Mucosa of stomach (tissue), 1 donor: ENCODE data around the gene HK1.
"Not testable (repeated sequence)": the region's sequence is repeated elsewhere in the genome, so short reads cannot be mapped to it uniquely, and the experiment has no call there.

Source experiments
- H3K27me3 ChIP-seq: one replicate; pipeline ENCODE4 v1.7.0; 2013; ENCODE audit warnings: mild to moderate bottlenecking, low read length; ENCODE audit not compliant: control insufficient read depth, insufficient read depth
- H3K36me3 ChIP-seq: one replicate; pipeline ENCODE4 v1.7.0; 2013; ENCODE audit warnings: low read length; ENCODE audit not compliant: control insufficient read depth, insufficient read depth
- H3K4me1 ChIP-seq: one replicate; pipeline ENCODE4 v1.7.0; 2013; ENCODE audit warnings: mild to moderate bottlenecking, low read length; ENCODE audit not compliant: control insufficient read depth, insufficient read depth
- H3K4me3 ChIP-seq: one replicate; pipeline ENCODE4 v1.7.0; 2013; ENCODE audit warnings: low read length
- H3K9ac ChIP-seq: one replicate; pipeline ENCODE4 v1.7.0; 2013; ENCODE audit warnings: mild to moderate bottlenecking, low read length, moderate library complexity
- H3K9me3 ChIP-seq: one replicate; pipeline ENCODE4 v1.7.0; 2013; ENCODE audit warnings: mild to moderate bottlenecking, low read length, moderate library complexity; ENCODE audit not compliant: control insufficient read depth
- donor health status: Pancreatic carcinoma.

The HK1 gene

DNA sequence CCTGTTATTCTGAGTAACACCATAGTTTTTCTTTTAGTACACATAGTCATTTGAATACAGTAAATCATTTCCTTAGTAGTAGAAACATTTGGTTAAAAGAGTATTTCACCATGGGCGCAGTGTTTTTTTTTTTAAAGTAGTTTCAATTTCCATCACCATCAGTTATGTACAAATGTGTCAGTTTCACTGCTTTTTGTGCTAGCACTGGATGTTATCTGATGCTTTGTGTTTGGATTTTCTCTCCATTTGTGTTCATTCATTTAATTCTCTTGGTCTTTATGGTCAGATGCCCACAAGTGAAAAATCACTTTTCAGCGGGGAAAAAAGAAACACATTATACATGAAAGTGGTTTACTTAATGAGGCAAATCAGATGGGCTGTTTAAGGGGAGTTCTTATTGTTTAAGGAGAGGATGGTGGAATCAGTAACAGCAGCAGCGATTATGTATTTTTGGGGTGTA is 16.0 kb upstream of the HK1 start:
- Histone ChIP-seq H3K9ac (no peak overlapping the region), H3K36me3 (no peaks in the 10 kb centered on the region), H3K4me3 (no peak overlapping the region), H3K4me1 (no peaks in the 10 kb centered on the region), H3K9me3 (no peaks in the 10 kb centered on the region), H3K27me3 (no peaks in the 10 kb centered on the region)

DNA sequence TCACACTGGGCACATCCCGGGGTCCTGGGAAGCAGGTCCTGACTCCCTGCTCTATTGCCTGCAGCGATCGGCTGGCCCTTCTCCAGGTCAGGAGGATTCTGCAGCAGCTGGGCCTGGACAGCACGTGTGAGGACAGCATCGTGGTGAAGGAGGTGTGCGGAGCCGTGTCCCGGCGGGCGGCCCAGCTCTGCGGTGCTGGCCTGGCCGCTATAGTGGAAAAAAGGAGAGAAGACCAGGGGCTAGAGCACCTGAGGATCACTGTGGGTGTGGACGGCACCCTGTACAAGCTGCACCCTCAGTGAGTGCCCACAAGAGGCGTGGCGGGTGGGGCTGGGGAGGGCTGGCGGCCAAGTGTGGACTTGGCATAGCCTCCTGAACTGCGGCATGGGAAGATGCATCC is 12.8 kb upstream of the HK1 start:
- Histone ChIP-seq H3K9ac (no peak overlapping the region), H3K4me3 (no peak overlapping the region), H3K36me3 (no peaks in the 10 kb centered on the region), H3K9me3 (no peaks in the 10 kb centered on the region), H3K27me3 (no peaks in the 10 kb centered on the region), H3K4me1 (no peaks in the 10 kb centered on the region)

DNA sequence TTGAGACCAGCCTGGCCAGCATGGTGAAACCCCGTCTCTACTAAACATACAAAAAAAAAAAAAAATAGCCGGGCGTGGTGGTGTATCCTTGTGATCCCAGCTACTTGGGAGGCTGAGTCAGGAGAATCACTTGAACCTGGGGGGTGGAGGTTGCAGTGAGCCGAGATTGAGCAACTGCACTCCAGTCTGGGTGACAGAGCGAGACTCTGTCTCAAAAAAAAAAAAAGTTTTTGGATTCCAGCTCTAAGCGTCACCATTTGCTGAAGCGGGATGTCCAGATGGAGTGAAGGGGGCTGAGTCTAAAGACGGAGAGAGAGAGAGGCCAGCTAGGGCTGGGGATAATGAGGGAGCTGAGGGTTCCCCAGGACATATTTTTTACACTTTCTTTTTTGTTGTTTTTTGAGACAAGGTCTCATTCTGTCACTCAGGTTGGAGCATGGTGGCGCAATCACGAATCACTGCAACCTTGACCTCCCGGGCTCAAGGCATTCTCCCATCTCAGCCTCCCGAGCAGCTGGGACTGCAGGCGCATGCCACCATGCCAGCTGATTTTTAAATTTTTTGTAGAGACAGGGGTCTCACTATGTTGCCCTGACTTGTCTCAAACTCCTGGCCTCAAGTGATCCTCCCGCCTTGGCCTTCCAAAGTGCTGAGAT is 9.4 kb upstream of the HK1 start:
- H3K9ac ChIP-seq: no peak overlapping the region
- no peaks in the 10 kb centered on the region for H3K27me3 ChIP-seq
- no peaks in the 10 kb centered on the region for H3K36me3 ChIP-seq
- no peaks in the 10 kb centered on the region for H3K4me1 ChIP-seq
- no peaks in the 10 kb centered on the region for H3K9me3 ChIP-seq
- H3K4me3 ChIP-seq: no peak overlapping the region

DNA sequence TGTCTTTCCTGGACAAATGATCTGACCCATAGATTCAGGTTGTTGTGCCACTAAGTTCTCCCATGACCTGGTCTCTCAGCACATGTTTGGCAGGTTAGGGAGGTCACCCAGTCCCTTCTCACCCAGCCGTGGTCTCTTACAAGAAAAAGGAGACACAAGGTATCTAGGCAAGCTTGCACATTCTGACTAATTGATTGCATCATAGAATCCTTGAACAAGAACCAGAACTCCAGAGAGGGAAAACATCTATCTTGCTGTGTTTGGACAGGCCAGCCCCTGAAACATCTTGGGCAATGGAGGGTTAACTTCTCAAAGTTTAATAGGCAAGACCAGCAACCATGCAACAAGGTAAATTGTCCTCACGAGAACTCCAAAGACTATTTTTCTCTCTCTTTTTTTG is 8.5 kb upstream of the HK1 start:
- H3K9me3 ChIP-seq: no peaks in the 10 kb centered on the region
- no peaks in the 10 kb centered on the region for H3K36me3 ChIP-seq
- no peaks in the 10 kb centered on the region for H3K4me1 ChIP-seq
- no peak overlapping the region for H3K9ac ChIP-seq
- no peaks in the 10 kb centered on the region for H3K27me3 ChIP-seq
- H3K4me3 ChIP-seq: no peak overlapping the region

DNA sequence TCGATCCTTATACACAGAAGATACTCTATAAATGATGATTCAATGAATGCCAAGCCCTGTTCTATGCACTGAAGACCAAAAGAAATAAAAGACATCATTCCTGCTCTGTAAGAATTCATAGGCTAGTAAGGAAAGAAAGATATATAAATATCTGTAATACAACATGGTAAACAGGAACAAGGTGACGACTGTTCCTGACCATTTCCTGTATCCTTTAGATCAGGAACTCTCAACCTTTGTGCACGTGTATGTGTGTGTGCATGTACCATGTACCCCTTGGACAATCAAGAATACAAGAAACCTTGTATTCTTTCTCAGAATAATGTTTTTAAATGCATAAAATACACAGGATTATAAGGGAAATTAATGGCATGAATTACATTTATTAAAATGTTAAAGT is 7.3 kb upstream of the HK1 start:
- Histone ChIP-seq H3K4me3 (no peak overlapping the region), H3K9ac (no peak overlapping the region), H3K4me1 (no peaks in the 10 kb centered on the region), H3K27me3 (no peaks in the 10 kb centered on the region), H3K36me3 (no peaks in the 10 kb centered on the region), H3K9me3 (no peaks in the 10 kb centered on the region)

DNA sequence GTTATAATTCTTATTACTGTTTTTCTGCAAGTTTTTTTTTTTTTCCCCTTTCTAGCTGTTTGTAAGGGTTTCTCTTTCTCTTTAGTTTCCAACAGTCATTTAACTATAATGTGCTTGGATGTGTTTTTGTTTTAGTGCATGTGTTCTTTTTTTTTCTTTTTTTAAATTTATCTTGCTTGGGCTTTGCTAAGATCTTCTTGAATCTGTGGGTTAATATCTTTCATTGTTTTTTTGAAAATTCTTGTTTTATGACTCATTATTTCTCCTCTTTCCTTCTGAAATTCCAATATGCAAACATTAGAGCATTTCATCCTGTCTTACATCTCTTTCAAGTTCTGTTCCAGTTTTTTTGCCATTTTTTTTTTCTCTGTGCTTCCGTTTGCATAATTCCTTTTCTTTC is 5.7 kb upstream of the HK1 start:
- Histone ChIP-seq H3K4me1 (no peaks in the 10 kb centered on the region), H3K36me3 (no peaks in the 10 kb centered on the region), H3K27me3 (no peaks in the 10 kb centered on the region), H3K4me3 (no peak overlapping the region), H3K9ac (no peak overlapping the region), H3K9me3 (no peaks in the 10 kb centered on the region)

DNA sequence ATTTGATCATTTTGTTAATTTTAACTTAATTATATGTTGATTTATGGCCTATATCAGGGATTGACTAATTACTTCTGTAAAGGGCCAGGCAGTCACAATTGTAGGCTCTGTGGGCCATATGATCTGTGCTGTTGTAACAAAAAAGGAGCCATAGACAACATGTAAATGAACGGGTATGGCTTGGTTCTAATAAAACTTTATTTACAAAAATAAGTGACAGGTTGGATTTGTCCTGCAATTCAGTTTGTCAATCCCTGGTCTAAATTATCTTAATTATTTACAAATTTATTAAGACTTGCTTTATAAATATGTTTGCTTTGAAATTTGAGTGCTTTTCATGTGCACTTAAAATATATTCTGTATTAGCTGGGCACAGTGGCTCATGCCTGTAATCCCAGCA is 2.9 kb upstream of the HK1 start:
- Histone ChIP-seq H3K27me3 (no peaks in the 10 kb centered on the region), H3K36me3 (no peaks in the 10 kb centered on the region), H3K9me3 (no peaks in the 10 kb centered on the region), H3K4me3 (no peak overlapping the region), H3K4me1 (no peaks in the 10 kb centered on the region), H3K9ac (no peak overlapping the region)

DNA sequence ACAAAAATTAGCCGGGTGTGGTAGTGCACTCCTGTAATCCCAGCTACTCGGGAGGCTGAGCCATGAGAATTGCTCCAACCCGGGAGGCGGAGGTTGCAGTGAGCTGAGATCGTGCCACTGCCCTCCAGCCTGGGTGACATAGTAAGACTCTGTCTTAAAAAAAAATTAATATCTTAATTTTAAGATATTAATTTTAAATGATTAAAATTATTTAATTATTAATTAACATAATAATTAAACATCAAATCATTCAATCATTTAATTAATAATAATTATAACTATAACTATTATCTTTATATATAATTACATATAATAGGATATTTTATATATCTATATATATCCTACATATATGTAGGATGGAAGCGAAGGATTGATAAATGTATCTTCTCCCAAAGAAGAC is 1.8 kb upstream of the HK1 start:
- Histone ChIP-seq H3K4me3 (no peak overlapping the region), H3K9me3 (no peaks in the 10 kb centered on the region), H3K9ac (no peak overlapping the region), H3K36me3 (no peaks in the 10 kb centered on the region), H3K4me1 (no peaks in the 10 kb centered on the region), H3K27me3 (no peaks in the 10 kb centered on the region)

DNA sequence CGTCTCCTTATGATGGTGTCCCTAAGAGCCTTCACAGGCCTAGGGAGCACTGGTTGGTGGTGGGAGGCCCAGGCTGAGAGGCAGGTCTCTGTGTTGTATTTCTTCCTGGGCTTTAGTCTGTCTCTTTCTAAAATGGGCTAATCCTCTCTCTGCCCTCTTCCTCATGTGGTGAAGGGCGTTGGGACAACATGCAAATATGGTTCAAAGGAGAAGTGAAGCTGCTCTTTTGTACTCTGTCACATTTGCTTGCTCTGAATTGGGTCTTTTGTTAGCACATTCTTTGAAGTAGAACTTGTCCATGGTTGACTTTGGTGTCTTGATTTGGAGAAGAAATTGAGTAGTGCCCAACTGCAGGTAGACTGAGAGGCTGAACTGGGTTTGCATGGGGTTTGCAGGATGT is 814 bp downstream of the HK1 start:
- H3K9me3 ChIP-seq: no peaks in the 10 kb centered on the region
- no peaks in the 10 kb centered on the region for H3K4me1 ChIP-seq
- no peaks in the 10 kb centered on the region for H3K36me3 ChIP-seq
- no peaks in the 10 kb centered on the region for H3K27me3 ChIP-seq
- H3K4me3 ChIP-seq: no peak overlapping the region
- H3K9ac ChIP-seq: no peak overlapping the region

DNA sequence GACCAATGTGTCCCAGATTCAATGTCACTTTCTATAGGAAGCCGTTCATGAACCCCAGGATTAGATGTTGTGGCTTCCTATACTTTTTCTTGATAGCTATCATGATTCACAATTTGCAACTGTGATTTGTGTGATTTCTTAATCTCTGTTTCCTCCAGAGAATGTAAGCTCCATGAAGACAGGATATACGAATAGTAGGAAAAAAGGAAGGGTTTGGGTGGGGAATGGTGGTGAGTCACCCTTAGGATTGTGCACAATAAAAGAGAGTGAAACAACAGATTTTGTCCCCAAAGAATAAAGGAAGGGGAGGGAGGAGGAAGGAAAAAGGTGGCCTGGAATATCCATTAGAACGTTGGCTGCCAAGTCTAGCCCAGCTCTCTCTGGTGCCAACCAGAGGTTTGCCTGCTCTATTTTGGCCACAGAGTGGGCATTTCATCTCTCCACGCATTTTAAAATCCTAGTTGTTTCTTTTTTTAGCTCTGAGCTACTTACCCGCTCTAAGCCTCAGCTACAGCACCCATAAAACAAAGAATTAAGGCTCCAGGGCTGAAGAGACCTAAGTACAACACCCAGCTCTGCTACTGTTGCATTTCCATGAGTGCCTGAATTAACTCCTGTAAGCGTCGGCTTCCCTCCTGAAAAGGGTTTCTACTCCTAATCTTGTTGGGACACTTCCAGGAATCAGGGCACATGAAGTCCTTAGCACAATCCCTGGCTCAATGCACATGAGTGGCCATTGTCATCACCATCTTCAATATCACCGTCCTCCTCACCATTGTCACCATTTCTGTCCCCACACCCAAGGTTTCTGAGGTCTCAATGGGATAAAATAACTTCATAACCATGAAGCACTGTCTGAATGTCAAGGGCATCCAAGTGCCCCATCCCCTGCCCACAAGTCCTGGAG is 3.5 kb downstream of the HK1 start:
- no peaks in the 10 kb centered on the region for H3K36me3 ChIP-seq
- H3K4me3 ChIP-seq: no peak overlapping the region
- no peaks in the 10 kb centered on the region for H3K27me3 ChIP-seq
- H3K9ac ChIP-seq: no peak overlapping the region
- no peaks in the 10 kb centered on the region for H3K9me3 ChIP-seq
- H3K4me1 ChIP-seq: no peaks in the 10 kb centered on the region

DNA sequence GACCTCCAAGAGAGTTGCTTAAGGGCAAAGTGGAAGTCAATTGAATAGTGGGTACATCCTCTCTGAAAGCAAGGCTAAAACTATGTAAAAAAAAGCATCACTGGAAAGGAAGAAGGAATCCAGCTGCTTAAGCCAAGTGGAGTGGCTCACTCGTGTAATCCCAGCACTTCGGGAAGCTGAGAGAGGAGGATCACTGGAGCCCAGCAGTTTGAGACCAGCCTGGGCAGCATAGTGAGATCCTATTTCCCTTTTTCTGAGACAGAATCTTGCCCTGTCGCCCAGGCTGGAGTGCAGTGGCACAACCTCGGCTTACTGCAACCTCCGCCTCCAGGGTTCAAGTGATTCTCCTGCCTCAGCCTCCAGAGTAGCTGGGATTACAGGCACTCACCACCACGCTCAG is 6.1 kb downstream of the HK1 start:
- H3K4me1 ChIP-seq, H3K36me3 ChIP-seq, H3K9me3 ChIP-seq, H3K4me3 ChIP-seq, H3K9ac ChIP-seq, H3K27me3 ChIP-seq: not testable (repeated sequence)

DNA sequence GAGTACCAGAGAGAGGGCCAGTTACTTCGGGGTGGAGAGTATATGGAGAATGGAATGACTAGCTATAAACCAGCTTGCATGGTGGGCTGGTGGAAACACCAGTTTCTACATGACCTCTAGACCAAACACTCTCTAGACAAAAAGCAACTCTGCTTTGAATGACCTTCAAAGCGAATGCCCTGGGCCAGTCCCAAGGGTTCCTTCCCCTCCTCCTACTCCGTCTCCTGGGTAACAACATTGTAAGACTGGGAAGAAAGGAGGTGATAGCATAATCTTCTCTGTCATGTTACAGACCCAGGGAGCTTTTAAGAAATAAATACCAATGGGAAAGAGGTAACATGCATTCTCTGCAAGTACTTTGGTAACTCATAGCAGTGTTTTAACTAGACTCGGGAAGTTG is 7.4 kb downstream of the HK1 start:
- Histone ChIP-seq H3K9ac (no peak overlapping the region), H3K27me3 (no peaks in the 10 kb centered on the region), H3K36me3 (no peaks in the 10 kb centered on the region), H3K4me3 (no peak overlapping the region), H3K4me1 (no peaks in the 10 kb centered on the region), H3K9me3 (no peaks in the 10 kb centered on the region)
